Measurements from ENCODE around the gene SSH2.

DNA sequence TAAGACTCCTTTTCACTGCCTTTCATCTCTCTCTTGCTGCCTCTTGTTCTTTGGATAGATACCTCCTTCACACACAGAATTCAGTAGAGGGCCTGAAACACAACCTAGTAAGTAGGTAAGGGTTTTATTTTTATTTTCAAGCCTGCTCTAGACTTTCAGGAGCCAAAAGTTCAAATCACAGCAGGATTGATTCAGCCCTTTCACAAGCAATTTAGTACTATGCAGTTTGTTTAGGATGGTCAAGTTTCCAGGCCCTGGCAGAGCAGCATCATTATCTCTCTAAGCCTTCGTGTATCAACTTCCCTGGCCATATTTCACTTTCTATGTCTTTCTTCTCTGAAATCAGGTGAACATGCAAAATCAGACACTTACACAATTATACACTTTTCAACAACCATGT lies 158.5 kb downstream of the SSH2 start:
- TF ChIP-seq, protein P1, sequence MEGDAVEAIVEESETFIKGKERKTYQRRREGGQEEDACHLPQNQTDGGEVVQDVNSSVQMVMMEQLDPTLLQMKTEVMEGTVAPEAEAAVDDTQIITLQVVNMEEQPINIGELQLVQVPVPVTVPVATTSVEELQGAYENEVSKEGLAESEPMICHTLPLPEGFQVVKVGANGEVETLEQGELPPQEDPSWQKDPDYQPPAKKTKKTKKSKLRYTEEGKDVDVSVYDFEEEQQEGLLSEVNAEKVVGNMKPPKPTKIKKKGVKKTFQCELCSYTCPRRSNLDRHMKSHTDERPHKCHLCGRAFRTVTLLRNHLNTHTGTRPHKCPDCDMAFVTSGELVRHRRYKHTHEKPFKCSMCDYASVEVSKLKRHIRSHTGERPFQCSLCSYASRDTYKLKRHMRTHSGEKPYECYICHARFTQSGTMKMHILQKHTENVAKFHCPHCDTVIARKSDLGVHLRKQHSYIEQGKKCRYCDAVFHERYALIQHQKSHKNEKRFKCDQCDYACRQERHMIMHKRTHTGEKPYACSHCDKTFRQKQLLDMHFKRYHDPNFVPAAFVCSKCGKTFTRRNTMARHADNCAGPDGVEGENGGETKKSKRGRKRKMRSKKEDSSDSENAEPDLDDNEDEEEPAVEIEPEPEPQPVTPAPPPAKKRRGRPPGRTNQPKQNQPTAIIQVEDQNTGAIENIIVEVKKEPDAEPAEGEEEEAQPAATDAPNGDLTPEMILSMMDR (IDR thresholded peaks at IDR 0.05; ENCODE audit: insufficient read depth, low read length, poor library complexity, severe bottlenecking) = no peak
- TF ChIP-seq EZH2phosphoT487 (conservative IDR thresholded peaks at IDR 0.05; ENCODE audit: low read length) = no peak

Measured in SU-DHL-6 (cell line).